ENCODE measurements around the gene ZNF329.

The ZNF329 gene

GRCh38 chr19:58088521-58089052, 62.0 kb downstream of the ZNF329 start:
- TF ChIP-seq POLR2AphosphoS5 (IDR thresholded peaks at IDR 0.05; ENCODE audit: low read depth, low read length): no peak
- no peak for TF ChIP-seq TAF1 (IDR thresholded peaks at IDR 0.05; ENCODE audit: borderline replicate concordance, insufficient read depth, low read length)
- no peak for TF ChIP-seq SIN3A (IDR thresholded peaks at IDR 0.05; ENCODE audit: borderline replicate concordance, insufficient read depth, low read length)
- TF ChIP-seq REST (IDR thresholded peaks at IDR 0.05; ENCODE audit: insufficient read depth in 1 of 2, low read depth in 2 of 2, low read length in 2 of 2): no peak
- TF ChIP-seq FOXP2 (optimal IDR thresholded peaks at IDR 0.05; ENCODE audit: borderline replicate concordance, extremely low read depth, extremely low read length, insufficient read depth): no peak

- TF ChIP-seq TAF1 (IDR thresholded peaks at IDR 0.05; ENCODE audit: borderline replicate concordance, insufficient read depth, low read length) (no peak), REST (IDR thresholded peaks at IDR 0.05; ENCODE audit: insufficient read depth in 1 of 2, low read depth in 2 of 2, low read length in 2 of 2) (no peak), POLR2AphosphoS5 (IDR thresholded peaks at IDR 0.05; ENCODE audit: low read depth, low read length) (no peak), FOXP2 (optimal IDR thresholded peaks at IDR 0.05; ENCODE audit: borderline replicate concordance, extremely low read depth, extremely low read length, insufficient read depth) (no peak), SIN3A (IDR thresholded peaks at IDR 0.05; ENCODE audit: borderline replicate concordance, insufficient read depth, low read length) (no peak)
These were observed 63.5 kb downstream of the ZNF329 start for GRCh38 chr19:58086825-58087710.

GRCh38 chr19:58085348-58085875, 65.2 kb downstream of the ZNF329 start:
- TF ChIP-seq REST (IDR thresholded peaks at IDR 0.05; ENCODE audit: insufficient read depth in 1 of 2, low read depth in 2 of 2, low read length in 2 of 2) (no peak), POLR2AphosphoS5 (IDR thresholded peaks at IDR 0.05; ENCODE audit: low read depth, low read length) (no peak), FOXP2 (optimal IDR thresholded peaks at IDR 0.05; ENCODE audit: borderline replicate concordance, extremely low read depth, extremely low read length, insufficient read depth) (no peak), TAF1 (IDR thresholded peaks at IDR 0.05; ENCODE audit: borderline replicate concordance, insufficient read depth, low read length) (no peak), SIN3A (IDR thresholded peaks at IDR 0.05; ENCODE audit: borderline replicate concordance, insufficient read depth, low read length) (no peak)

- no peak for TF ChIP-seq REST (IDR thresholded peaks at IDR 0.05; ENCODE audit: insufficient read depth in 1 of 2, low read depth in 2 of 2, low read length in 2 of 2)
- TF ChIP-seq SIN3A (IDR thresholded peaks at IDR 0.05; ENCODE audit: borderline replicate concordance, insufficient read depth, low read length): no peak
- TF ChIP-seq FOXP2 (optimal IDR thresholded peaks at IDR 0.05; ENCODE audit: borderline replicate concordance, extremely low read depth, extremely low read length, insufficient read depth): no peak
- TF ChIP-seq TAF1 (IDR thresholded peaks at IDR 0.05; ENCODE audit: borderline replicate concordance, insufficient read depth, low read length): no peak
- TF ChIP-seq POLR2AphosphoS5 (IDR thresholded peaks at IDR 0.05; ENCODE audit: low read depth, low read length): no peak
These were observed 65.8 kb downstream of the ZNF329 start for GRCh38 chr19:58084596-58085347.
